ENCODE data around the gene PHLDA2. TPM values are rescaled to one million over a fixed set of nuclear protein-coding genes. Genes with fewer than 3 reads are reported as not detected.

Gene PHLDA2
- total and polyA plus RNA-seq, 9 of the 15 experiments (the other 6 are each of a cell fraction or from before 2014, with no cell fraction given), result 0.43 to 42.4 (median 4.7) TPM

DNA sequence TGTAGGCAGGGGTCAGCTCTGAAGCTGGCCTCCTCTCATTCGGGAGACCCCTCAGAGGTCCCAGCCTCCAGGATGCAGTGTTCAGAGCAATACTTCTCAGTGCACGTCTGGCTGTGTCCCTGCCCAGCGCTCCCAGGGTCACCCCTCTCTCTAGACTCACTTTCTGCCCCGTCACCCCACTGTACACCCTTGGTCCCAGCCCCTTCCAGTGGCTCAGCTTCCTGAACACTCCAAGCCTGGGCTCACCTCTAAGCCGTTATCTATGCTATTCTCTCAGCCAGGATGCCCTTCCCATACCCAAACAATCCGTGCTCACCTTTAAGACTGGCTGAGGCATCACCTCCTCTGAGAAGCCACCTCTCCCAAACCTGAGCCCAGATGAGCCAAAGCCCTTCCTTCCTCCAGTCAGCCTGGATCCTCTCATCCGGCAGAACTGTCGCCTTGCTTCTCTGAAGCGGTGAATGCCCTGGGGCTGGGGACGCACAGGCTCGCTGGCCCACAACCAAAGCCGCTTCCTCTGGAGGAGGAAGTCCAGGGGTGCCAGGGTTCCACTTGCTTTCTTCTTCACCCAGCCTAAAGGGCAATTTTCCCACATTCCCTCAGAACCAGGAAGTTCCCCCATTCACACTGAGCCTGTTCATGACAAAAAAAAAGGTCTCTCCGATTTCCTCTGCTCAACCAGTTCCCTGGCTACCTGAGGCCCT lies 30.0 kb downstream of the PHLDA2 start (continued):
- TF ChIP-seq POLR3A (IDR thresholded peaks at IDR 0.05; ENCODE audit: borderline replicate concordance, extremely low read depth, insufficient read depth, insufficient read length) (no peak), PHB2 (IDR thresholded peaks at IDR 0.05; ENCODE audit: low read depth) (no peak), SMARCC2 (IDR thresholded peaks at IDR 0.05; ENCODE audit: low read depth) (no peak), SMAD4 (CRISPR knock-in tag; conservative IDR thresholded peaks at IDR 0.05) (no peak), ZNF274 (IDR thresholded peaks at IDR 0.05; ENCODE audit: borderline replicate concordance, low read depth, low read length) (no peak), XRCC3 (IDR thresholded peaks at IDR 0.05) (no peak), PHF8 (IDR thresholded peaks at IDR 0.05; ENCODE audit: borderline replicate concordance, low read length) (no peak), ZNF146 (CRISPR knock-in tag; IDR thresholded peaks at IDR 0.05; ENCODE audit: unreplicated experiment) (no peak), RB1 (IDR thresholded peaks at IDR 0.05; ENCODE audit: low read depth) (no peak), CXXC5 (CRISPR knock-in tag; IDR thresholded peaks at IDR 0.05) (0 out of 2 replicates have a peak, but pooled peaks have one; percentile 4), ETV1 (tag; conservative IDR thresholded peaks at IDR 0.05; ENCODE audit: low read depth) (no peak), CCAR2 (IDR thresholded peaks at IDR 0.05; ENCODE audit: low read depth, low read length) (no peak), DPF2 (IDR thresholded peaks at IDR 0.05) (no peak), MCM3 (IDR thresholded peaks at IDR 0.05) (no peak), HEY1 (CRISPR knock-in tag; IDR thresholded peaks at IDR 0.05; ENCODE audit: borderline replicate concordance) (no peak), SP2 (IDR thresholded peaks at IDR 0.05; ENCODE audit: extremely low read depth, low read depth, low read length, poor library complexity, severe bottlenecking) (no peak)
- TF ChIP-seq, protein P1, sequence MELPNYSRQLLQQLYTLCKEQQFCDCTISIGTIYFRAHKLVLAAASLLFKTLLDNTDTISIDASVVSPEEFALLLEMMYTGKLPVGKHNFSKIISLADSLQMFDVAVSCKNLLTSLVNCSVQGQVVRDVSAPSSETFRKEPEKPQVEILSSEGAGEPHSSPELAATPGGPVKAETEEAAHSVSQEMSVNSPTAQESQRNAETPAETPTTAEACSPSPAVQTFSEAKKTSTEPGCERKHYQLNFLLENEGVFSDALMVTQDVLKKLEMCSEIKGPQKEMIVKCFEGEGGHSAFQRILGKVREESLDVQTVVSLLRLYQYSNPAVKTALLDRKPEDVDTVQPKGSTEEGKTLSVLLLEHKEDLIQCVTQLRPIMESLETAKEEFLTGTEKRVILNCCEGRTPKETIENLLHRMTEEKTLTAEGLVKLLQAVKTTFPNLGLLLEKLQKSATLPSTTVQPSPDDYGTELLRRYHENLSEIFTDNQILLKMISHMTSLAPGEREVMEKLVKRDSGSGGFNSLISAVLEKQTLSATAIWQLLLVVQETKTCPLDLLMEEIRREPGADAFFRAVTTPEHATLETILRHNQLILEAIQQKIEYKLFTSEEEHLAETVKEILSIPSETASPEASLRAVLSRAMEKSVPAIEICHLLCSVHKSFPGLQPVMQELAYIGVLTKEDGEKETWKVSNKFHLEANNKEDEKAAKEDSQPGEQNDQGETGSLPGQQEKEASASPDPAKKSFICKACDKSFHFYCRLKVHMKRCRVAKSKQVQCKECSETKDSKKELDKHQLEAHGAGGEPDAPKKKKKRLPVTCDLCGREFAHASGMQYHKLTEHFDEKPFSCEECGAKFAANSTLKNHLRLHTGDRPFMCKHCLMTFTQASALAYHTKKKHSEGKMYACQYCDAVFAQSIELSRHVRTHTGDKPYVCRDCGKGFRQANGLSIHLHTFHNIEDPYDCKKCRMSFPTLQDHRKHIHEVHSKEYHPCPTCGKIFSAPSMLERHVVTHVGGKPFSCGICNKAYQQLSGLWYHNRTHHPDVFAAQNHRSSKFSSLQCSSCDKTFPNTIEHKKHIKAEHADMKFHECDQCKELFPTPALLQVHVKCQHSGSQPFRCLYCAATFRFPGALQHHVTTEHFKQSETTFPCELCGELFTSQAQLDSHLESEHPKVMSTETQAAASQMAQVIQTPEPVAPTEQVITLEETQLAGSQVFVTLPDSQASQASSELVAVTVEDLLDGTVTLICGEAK (IDR thresholded peaks at IDR 0.05), result no peak
- TF ChIP-seq, protein P1 (CRISPR knock-in tag; IDR thresholded peaks at IDR 0.05), result no peak
- TF ChIP-seq, protein P2, sequence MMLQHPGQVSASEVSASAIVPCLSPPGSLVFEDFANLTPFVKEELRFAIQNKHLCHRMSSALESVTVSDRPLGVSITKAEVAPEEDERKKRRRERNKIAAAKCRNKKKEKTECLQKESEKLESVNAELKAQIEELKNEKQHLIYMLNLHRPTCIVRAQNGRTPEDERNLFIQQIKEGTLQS (IDR thresholded peaks at IDR 0.05), result peak; percentile 34; the same call in 1 of the 2 replicates
- TF ChIP-seq, protein P2 (CRISPR knock-in tag; conservative IDR thresholded peaks at IDR 0.05), result no peak

All from K562 (cell line).